Activated CD4-positive, alpha-beta T cell treated with anti-CD3 and anti-CD28 coated beads, Interleukin-2, Interleukin-6, amounts not matched to agents 100 ng/mL and 50 ng/mL, durations not matched to agents 16 hours and 8 hours (primary cell): ENCODE data around the gene RARB.

ENCODE experiments used
- DNase-seq: peaks from one replicate; pipeline ENCODE4 v3.0.0-alpha.2; 2020

Gene RARB

GRCh38 chr3:25556447-25556846, 128.4 kb downstream of the RARB start:
- DNase-seq: no peak

GRCh38 chr3:25557694-25558093, 129.6 kb downstream of the RARB start:
- DNase-seq: no peak

- no peak for DNase-seq
Observed at GRCh38 chr3:25558121-25558520, 130.1 kb downstream of the RARB start.

GRCh38 chr3:25558796-25559195, 130.7 kb downstream of the RARB start:
- DNase-seq: no peak

- no peak for DNase-seq
Observed at GRCh38 chr3:25563601-25564000, 135.5 kb downstream of the RARB start.

GRCh38 chr3:25564075-25564474, 136.0 kb downstream of the RARB start:
- no peak for DNase-seq

- DNase-seq: no peak
Observed at GRCh38 chr3:25565807-25566206, 137.7 kb downstream of the RARB start.

GRCh38 chr3:25566358-25566920, 138.4 kb downstream of the RARB start:
- DNase-seq: no peak

GRCh38 chr3:25567388-25567787, 139.3 kb downstream of the RARB start:
- DNase-seq: no peak

- DNase-seq: no peak
Observed at GRCh38 chr3:25567806-25568524, 139.9 kb downstream of the RARB start.

GRCh38 chr3:25568525-25569078, 140.5 kb downstream of the RARB start:
- DNase-seq: no peak

- no peak for DNase-seq
Observed at GRCh38 chr3:25571285-25571684, 143.2 kb downstream of the RARB start.

- DNase-seq: no peak
Observed at GRCh38 chr3:25572336-25572735, 144.3 kb downstream of the RARB start.

- DNase-seq: no peak
Observed at GRCh38 chr3:25572919-25573385, 144.9 kb downstream of the RARB start.

GRCh38 chr3:25573386-25574171, 145.5 kb downstream of the RARB start:
- DNase-seq: no peak

GRCh38 chr3:25574172-25574765, 146.2 kb downstream of the RARB start:
- no peak for DNase-seq

GRCh38 chr3:25575001-25575400, 146.9 kb downstream of the RARB start:
- no peak for DNase-seq

- no peak for DNase-seq
Observed at GRCh38 chr3:25576146-25576545, 148.1 kb downstream of the RARB start.

GRCh38 chr3:25576831-25577454, 148.9 kb downstream of the RARB start:
- no peak for DNase-seq

- DNase-seq: no peak
Observed at GRCh38 chr3:25578059-25578458, 150.0 kb downstream of the RARB start.

GRCh38 chr3:25580534-25580933, 152.5 kb downstream of the RARB start:
- DNase-seq: no peak

- no peak for DNase-seq
Observed at GRCh38 chr3:25581335-25581734, 153.3 kb downstream of the RARB start.

- DNase-seq: no peak
Observed at GRCh38 chr3:25581823-25582222, 153.8 kb downstream of the RARB start.
